NCI-H1930 (cell line): ENCODE measurements around the gene RXFP3.

ENCODE experiments used
- DNase-seq, 2 experiments: peaks; one replicate each; lab custom pipeline; 2025; lab: John Stamatoyannopoulos, UW

Gene RXFP3

GRCh38 chr5:33980030-33980429, 43.8 kb downstream of the RXFP3 start:
- no peak for DNase-seq

GRCh38 chr5:33981408-33982162, 45.4 kb downstream of the RXFP3 start:
- DNase-seq: no peak

GRCh38 chr5:33984178-33984577, 48.0 kb downstream of the RXFP3 start:
- DNase-seq: no peak

GRCh38 chr5:33984671-33985124, 48.5 kb downstream of the RXFP3 start, which contains the start of gene SLC45A2:
Gene SLC45A2 (minus strand): TSS chr5:33984693. CDS start chr5:33984583, 110 bp downstream.
- no peak for DNase-seq

- DNase-seq: no peak
Measured at GRCh38 chr5:33985447-33985846, 49.3 kb downstream of the RXFP3 start.
